Liver (tissue), 3 donors: ENCODE data around the gene ARHGEF40.
A peak's percentile ranks its signal among the peaks of the same experiment; 100 is the strongest.

Experiments
- ATF3 ChIP-seq: IDR thresholded peaks from 2 replicates; pipeline ENCODE4 v1.6.1; 2016; ENCODE audit warnings: antibody characterized with exemption
- CTCF ChIP-seq: fragments of 150-350 bp; IDR thresholded peaks from 2 replicates; pipeline ENCODE4 v1.5.1; 2017; ENCODE audit warnings: improper control_type of control experiment, low read depth, low read length; ENCODE audit not compliant: missing input control
- RAD21 ChIP-seq, 2 donors: IDR thresholded peaks; 2 replicates each; pipeline ENCODE4 v1.6.1; 2016; ENCODE audit warnings: antibody characterized with exemption in 2 of 2, mild to moderate bottlenecking in 2 of 2
- donor health status: healthy.
- donor health status: healthy.

GRCh38 chr14:21104448-21105060, 34.5 kb downstream of the ARHGEF40 start:
- TF ChIP-seq CTCF (peak; percentile 91), ATF3 (no peak), RAD21 (IDR thresholded peaks at IDR 0.05) (peak; percentile 96 to 97)
